Kidney (tissue), 14 donors: ENCODE data around the gene ENPP1. TPM values are rescaled to one million over a fixed set of nuclear protein-coding genes. Genes with fewer than 3 reads are reported as not detected.

Experiments
- DNase-seq, 5 donors: peaks; one replicate each; pipeline ENCODE4 v3.0.0-alpha.2; 2013 to 2020
- FAIRE-seq: peaks from 2 replicates; lab custom pipeline; 2012; peaks lifted over from hg19 to GRCh38; lab: Jason Lieb, UNC
- H3K27ac ChIP-seq, 2 donors: one replicate each; pipeline ENCODE4 v1.7.0; 2013; ENCODE audit warnings: low read depth in 2 of 2, low read length in 2 of 2, inconsistent platforms in 1 of 2
- H3K27me3 ChIP-seq: one replicate; pipeline ENCODE4 v1.7.1; 2013; ENCODE audit warnings: low read length, inconsistent platforms; ENCODE audit not compliant: control insufficient read depth, insufficient read depth
- H3K36me3 ChIP-seq, 3 donors: one replicate each; pipeline versions ENCODE4 v1.7.0 to v1.7.1; 2013; ENCODE audit warnings: low read length in 3 of 3, control low read depth in 1 of 3, inconsistent platforms in 1 of 3; ENCODE audit not compliant: insufficient read depth in 3 of 3, control insufficient read depth in 2 of 3
- H3K4me1 ChIP-seq, 3 donors: one replicate each; pipeline versions ENCODE4 v1.7.0 to v1.7.1; 2013; ENCODE audit warnings: low read length in 3 of 3, inconsistent platforms in 1 of 3, low read depth in 1 of 3; ENCODE audit not compliant: control insufficient read depth in 2 of 3, insufficient read depth in 2 of 3
- H3K4me3 ChIP-seq, 3 donors: one replicate each; pipeline versions ENCODE4 v1.7.0 to v1.8.1; 2013; ENCODE audit warnings: low read length in 3 of 3, control low read depth in 1 of 3, inconsistent platforms in 1 of 3
- H3K9ac ChIP-seq, 3 donors: one replicate each; pipeline versions ENCODE4 v1.7.0 to v1.7.1; 2013; ENCODE audit warnings: low read length in 3 of 3, control low read depth in 1 of 3, inconsistent platforms in 1 of 3
- H3K9me3 ChIP-seq, 3 donors: one replicate each; pipeline versions ENCODE4 v1.7.0 to v1.7.1; 2013; ENCODE audit warnings: low read length in 3 of 3, control low read depth in 1 of 3, inconsistent platforms in 1 of 3; ENCODE audit not compliant: control insufficient read depth in 2 of 3, insufficient read depth in 1 of 3
- CTCF ChIP-seq: IDR thresholded peaks from 3 replicates; pipeline ENCODE4 v1.5.1; 2012; ENCODE audit warnings: mild to moderate bottlenecking, moderate library complexity, borderline replicate concordance; ENCODE audit not compliant: insufficient read depth; ENCODE audit errors: extremely low read depth
- intact Hi-C: fragments of 100-400 bp; cut with DNase I; formaldehyde crosslinking; loops from one replicate; pipeline ENCODE4 v1.11.1; 2022
- polyA plus RNA-seq: library from polyadenylated mRNA; stranded (reverse); fragments of 350-450 nt; fragmentation: Illumina TruSeq; extraction: RNeasy Lipid Tissue Mini Kit (QIAGEN cat#74804); gene quantifications from one replicate; pipeline ENCODE4 v1.2.3, GENCODE V29; 2014; ENCODE audit warnings: low read depth, low replicate concordance; ENCODE audit not compliant: insufficient read depth
- total RNA-seq: library from RNA; stranded (reverse); fragmentation: NEBNext Ultra II Directional; extraction: Animal tissue kit (Norgen Biotek cat#: 25700); gene quantifications from one replicate; pipeline ENCODE4 v1.2.1, GENCODE V29; 2021
- donor health status: control.
- donor health status: control.
- donor health status: control.
- donor health status: control.
- donor health status: control.
- donor health status: DM: yes; HTN: yes; CAD: no.
- donor health status: Normal renal cell carcinoma (clear cell type).

The ENPP1 gene
- total and polyA plus RNA-seq, 2 donors from 2014 or later: 3.7 to 6.5 TPM

GRCh38 chr6:131924881-131925474 lies 117.2 kb downstream of the ENPP1 start:
- Histone ChIP-seq H3K36me3 (no peaks in the 10 kb centered on the region), H3K9me3 (no peaks in the 10 kb centered on the region), H3K27me3 (no peaks in the 10 kb centered on the region), H3K4me1 (no peaks in the 10 kb centered on the region), H3K4me3 (no peak overlapping the region), H3K27ac (no peak overlapping the region), H3K9ac (no peak overlapping the region)
- peak in 1 of 5 donors; percentile 70 for DNase-seq
- TF ChIP-seq CTCF: peak; percentile 48
- FAIRE-seq: peak; percentile 59
- intact Hi-C loops: loop anchor here (10.0 kb wide), 1 partner anchor 290 kb away; no protein-coding TSS in a partner anchor

GRCh38 chr6:131929264-131929663 lies 121.4 kb downstream of the ENPP1 start:
- FAIRE-seq: no peak

GRCh38 chr6:131929976-131930375 lies 122.2 kb downstream of the ENPP1 start:
- FAIRE-seq: no peak

More at GRCh38 chr6:131929264-131929663, 121.4 kb downstream of the ENPP1 start:
- intact Hi-C loops: loop anchor here (10.0 kb wide), 1 partner anchor 286 kb away; no protein-coding TSS in a partner anchor
- peak in 1 of 5 donors; percentile 31 for DNase-seq
- H3K9ac ChIP-seq: no peak overlapping the region
- H3K27ac ChIP-seq: no peak overlapping the region
- TF ChIP-seq CTCF: no peak
- H3K36me3 ChIP-seq: no peaks in the 10 kb centered on the region
- no peak overlapping the region for H3K4me3 ChIP-seq
- no peaks in the 10 kb centered on the region for H3K9me3 ChIP-seq
- no peaks in the 10 kb centered on the region for H3K4me1 ChIP-seq
- H3K27me3 ChIP-seq: no peaks in the 10 kb centered on the region

More at GRCh38 chr6:131929976-131930375, 122.2 kb downstream of the ENPP1 start:
- H3K36me3 ChIP-seq: no peaks in the 10 kb centered on the region
- no peaks in the 10 kb centered on the region for H3K9me3 ChIP-seq
- H3K27ac ChIP-seq: no peak overlapping the region
- TF ChIP-seq CTCF: no peak
- intact Hi-C loops: loop anchor here (10.0 kb wide), 1 partner anchor 285 kb away; no protein-coding TSS in a partner anchor
- peak in 1 of 5 donors; percentile 19 for DNase-seq
- H3K9ac ChIP-seq: no peak overlapping the region
- H3K4me3 ChIP-seq: no peak overlapping the region
- H3K27me3 ChIP-seq: no peaks in the 10 kb centered on the region
- H3K4me1 ChIP-seq: no peaks in the 10 kb centered on the region
